HepG2 (cell line): ENCODE results near the gene COL4A2. TPM values are rescaled to one million over a fixed set of nuclear protein-coding genes. Genes with fewer than 3 reads are reported as not detected.

Source experiments
- AGO1 ChIP-seq: fragments of 200-400 bp; formaldehyde crosslinking; IDR thresholded peaks from 2 replicates; pipeline ENCODE4 v1.6.1; 2017; ENCODE audit warnings: mild to moderate bottlenecking, low read depth, low read length, moderate library complexity; ENCODE audit not compliant: poor library complexity, severe bottlenecking
- CBX2 ChIP-seq, 2 experiments: fragments of 200-600 bp in 1 of 2; sonication (generic); formaldehyde crosslinking in 1 of 2; IDR thresholded peaks; 2 replicates each; pipeline versions ENCODE4 v1.7.0 to v1.8.1; 2018 to 2022; ENCODE audit warnings: low read depth in 2 of 2, low read length in 1 of 2, mild to moderate bottlenecking in 1 of 2, missing genetic modification reagents in 1 of 2
- ELF3 ChIP-seq: IDR thresholded peaks from 2 replicates; pipeline ENCODE4 v1.6.1; 2016; ENCODE audit warnings: missing genetic modification reagents, missing compliant biosample characterization
- HOXA3 ChIP-seq: sonication (generic); formaldehyde crosslinking; IDR thresholded peaks from 2 replicates; pipeline ENCODE4 v1.5.0; 2020; ENCODE audit warnings: missing genetic modification reagents
- IKZF4 ChIP-seq: sonication (generic); formaldehyde crosslinking; IDR thresholded peaks from 2 replicates; pipeline ENCODE4 v1.5.1; 2020; ENCODE audit warnings: borderline replicate concordance, mild to moderate bottlenecking, low read depth, missing genetic modification reagents; ENCODE audit errors: not compliant biosample characterization
- NFKB2 ChIP-seq: sonication (generic); formaldehyde crosslinking; IDR thresholded peaks from 2 replicates; pipeline ENCODE4 v1.4.0; 2020; ENCODE audit warnings: missing genetic modification reagents, borderline replicate concordance
- NR2F2 ChIP-seq: IDR thresholded peaks from 2 replicates; pipeline ENCODE4 v1.6.1; 2012; ENCODE audit warnings: low read depth, inconsistent platforms, borderline replicate concordance
- NRL ChIP-seq: sonication (generic); formaldehyde crosslinking; IDR thresholded peaks from 2 replicates; pipeline ENCODE4 v1.5.0; 2020; ENCODE audit warnings: missing genetic modification reagents, mild to moderate bottlenecking, moderate library complexity, borderline replicate concordance
- SALL2 ChIP-seq: sonication (generic); formaldehyde crosslinking; IDR thresholded peaks from 2 replicates; pipeline ENCODE4 v1.8.1; 2023; ENCODE audit warnings: mild to moderate bottlenecking, missing genetic modification reagents, inconsistent platforms
- SIN3A ChIP-seq: IDR thresholded peaks from 2 replicates; pipeline ENCODE4 v1.6.1; 2011; ENCODE audit warnings: low read depth, mild to moderate bottlenecking, control low read depth, low read length, borderline replicate concordance
- SIX1 ChIP-seq: sonication (generic); formaldehyde crosslinking; IDR thresholded peaks from 2 replicates; pipeline ENCODE4 v1.4.0; 2020; ENCODE audit warnings: missing genetic modification reagents, borderline replicate concordance
- SOX5 ChIP-seq: IDR thresholded peaks from 2 replicates; pipeline ENCODE4 v1.6.1; 2016; ENCODE audit warnings: borderline replicate concordance
- TAF15 ChIP-seq: fragments of 200-400 bp; formaldehyde crosslinking; IDR thresholded peaks from one replicate; pipeline ENCODE4 v1.6.1; 2018; ENCODE audit warnings: mild to moderate bottlenecking, low read depth, low read length; ENCODE audit not compliant: poor library complexity, severe bottlenecking
- TCF7 ChIP-seq: sonication (generic); IDR thresholded peaks from 2 replicates; pipeline ENCODE4 v1.6.1; 2016; ENCODE audit warnings: antibody characterized with exemption, low read depth
- U2AF1 ChIP-seq: fragments of 200-400 bp; formaldehyde crosslinking; optimal IDR thresholded peaks from 2 replicates; pipeline ENCODE3; 2017; ENCODE audit warnings: mild to moderate bottlenecking, low read depth, low read length
- UBTF ChIP-seq: sonication (generic); formaldehyde crosslinking; IDR thresholded peaks from 2 replicates; pipeline ENCODE4 v1.4.0; 2020; ENCODE audit warnings: mild to moderate bottlenecking, missing genetic modification reagents
- ZBED4 ChIP-seq: sonication (generic); formaldehyde crosslinking; IDR thresholded peaks from 2 replicates; pipeline ENCODE4 v1.4.0; 2020; ENCODE audit warnings: missing genetic modification reagents, borderline replicate concordance
- ZC3H13 ChIP-seq: sonication (generic); formaldehyde crosslinking; IDR thresholded peaks from 2 replicates; pipeline ENCODE4 v1.8.1; 2023; ENCODE audit warnings: mild to moderate bottlenecking, missing genetic modification reagents, moderate library complexity
- ZFP82 ChIP-seq: sonication (generic); formaldehyde crosslinking; IDR thresholded peaks from 2 replicates; pipeline ENCODE4 v1.5.1; 2020; ENCODE audit warnings: mild to moderate bottlenecking, missing genetic modification reagents, borderline replicate concordance
- ZNF496 ChIP-seq: sonication (generic); formaldehyde crosslinking; IDR thresholded peaks from 2 replicates; pipeline ENCODE4 v1.8.1; 2023; ENCODE audit warnings: mild to moderate bottlenecking, moderate library complexity, missing genetic modification reagents; ENCODE audit not compliant: insufficient replicate concordance
- ZNF564 ChIP-seq: sonication (generic); formaldehyde crosslinking; IDR thresholded peaks from 2 replicates; pipeline ENCODE4 v1.8.1; 2023; ENCODE audit warnings: mild to moderate bottlenecking, missing genetic modification reagents
- ZNF709 ChIP-seq: sonication (generic); formaldehyde crosslinking; IDR thresholded peaks from 2 replicates; pipeline ENCODE4 v1.5.0; 2020; ENCODE audit warnings: mild to moderate bottlenecking, missing genetic modification reagents
- ZNF772 ChIP-seq: sonication (generic); formaldehyde crosslinking; IDR thresholded peaks from 2 replicates; pipeline ENCODE4 v1.5.0; 2020; ENCODE audit warnings: mild to moderate bottlenecking, missing genetic modification reagents
- ZZZ3 ChIP-seq: sonication (generic); formaldehyde crosslinking; IDR thresholded peaks from 2 replicates; pipeline ENCODE4 v1.4.0; 2020; ENCODE audit warnings: missing genetic modification reagents, mild to moderate bottlenecking, borderline replicate concordance
- polyA plus RNA-seq, 8 experiments: library from polyadenylated mRNA; depleted of rRNA in 3 of 8; stranded (reverse) in 7 of 8; unstranded in 1 of 8; fragments of >200 nt; fragmentation: Illumina TruSeq in 4 of 8; extraction: Trizol in 4 of 8; gene quantifications; 2 replicates each; pipeline versions ENCODE4 v1.2.1 to v1.2.3, GENCODE V29; 2011 to 2016; ENCODE audit warnings: low read depth in 4 of 8, missing spikeins in 1 of 8, mixed read lengths in 1 of 8; ENCODE audit not compliant: insufficient read depth in 1 of 8
- total RNA-seq, 5 experiments: library from RNA; depleted of rRNA; stranded (reverse); fragments of >200 nt; fragmentation: Illumina TruSeq; extraction: Trizol; gene quantifications; 2 replicates each; pipeline ENCODE4 v1.2.3, GENCODE V29; 2016; ENCODE audit warnings: low read depth in 1 of 5

The COL4A2 gene
- total and polyA plus RNA-seq, 2 of the 13 experiments (the other 11 are each of a cell fraction or from before 2014, with no cell fraction given), result 0.22 to 1.9 TPM

- TF ChIP-seq NRL (CRISPR knock-in tag), result no peak
- no peak for TF ChIP-seq SALL2 (CRISPR knock-in tag)
- no peak for TF ChIP-seq SIX1 (CRISPR knock-in tag)
- no peak for TF ChIP-seq HOXA3 (CRISPR knock-in tag)
- TF ChIP-seq ZNF709 (CRISPR knock-in tag), result no peak
- no peak for TF ChIP-seq NR2F2
- no peak for TF ChIP-seq U2AF1
- no peak for TF ChIP-seq ZNF496 (CRISPR knock-in tag)
- TF ChIP-seq AGO1, result no peak
- no peak; the same call in 1 of the 2 replicates for TF ChIP-seq SIN3A
- TF ChIP-seq ELF3, result no peak
- TF ChIP-seq IKZF4 (CRISPR knock-in tag), result no peak
- no peak for TF ChIP-seq CBX2 (IDR thresholded peaks at IDR 0.05; ENCODE audit: low read depth, low read length)
- TF ChIP-seq CBX2 (CRISPR knock-in tag; IDR thresholded peaks at IDR 0.05; ENCODE audit: low read depth), result no peak
- TF ChIP-seq ZFP82, result no peak
- TF ChIP-seq SOX5 (CRISPR knock-in tag), result no peak
- TF ChIP-seq ZNF564, result no peak
- no peak for TF ChIP-seq ZC3H13 (CRISPR knock-in tag)
- TF ChIP-seq NFKB2 (CRISPR knock-in tag), result 0 out of 2 replicates have a peak, but pooled peaks have one; percentile 38
- TF ChIP-seq TCF7, result no peak
- no peak for TF ChIP-seq ZBED4
- TF ChIP-seq ZNF772 (CRISPR knock-in tag), result 0 out of 2 replicates have a peak, but pooled peaks have one; percentile 28
- no peak for TF ChIP-seq TAF15
- no peak; the same call in 1 of the 2 replicates for TF ChIP-seq UBTF
- TF ChIP-seq ZZZ3, result no peak
These were observed 253.7 kb downstream of the COL4A2 start (continued) for GRCh38 chr13:110560601-110561343.
